HG03064 (cell line): ENCODE data around the gene METRNL.
"Not testable (repeated sequence)": the region's sequence is repeated elsewhere in the genome, so short reads cannot be mapped to it uniquely, and the experiment has no call there.

Experiments
- ATAC-seq: cut with Tn5 transposase; IDR thresholded peaks from one replicate; pipeline ENCODE4 v1.9.1; 2021; ENCODE audit warnings: low read depth; ENCODE audit not compliant: unreplicated experiment

Gene METRNL

GRCh38 chr17:83051396-83052240 lies 27.8 kb upstream of the METRNL start:
- peak; percentile 72 for ATAC-seq

GRCh38 chr17:83052241-83052564 lies 27.2 kb upstream of the METRNL start:
- no peak for ATAC-seq

GRCh38 chr17:83053021-83053681 lies 26.3 kb upstream of the METRNL start:
- ATAC-seq = no peak

GRCh38 chr17:83053739-83054451 lies 25.5 kb upstream of the METRNL start:
- ATAC-seq = no peak

- ATAC-seq = no peak
Measured at GRCh38 chr17:83054518-83055125, 24.8 kb upstream of the METRNL start.

- not testable (repeated sequence) for ATAC-seq
Measured at GRCh38 chr17:83055176-83055575, 24.2 kb upstream of the METRNL start.

- no peak for ATAC-seq
Measured at GRCh38 chr17:83055911-83056582, 23.4 kb upstream of the METRNL start.

GRCh38 chr17:83056583-83057396 lies 22.6 kb upstream of the METRNL start:
- no peak for ATAC-seq

GRCh38 chr17:83057397-83057761 lies 22.0 kb upstream of the METRNL start:
- no peak for ATAC-seq

- no peak for ATAC-seq
Measured at GRCh38 chr17:83057793-83058265, 21.6 kb upstream of the METRNL start.

GRCh38 chr17:83058266-83058798 lies 21.1 kb upstream of the METRNL start:
- ATAC-seq = no peak

- no peak for ATAC-seq
Measured at GRCh38 chr17:83061586-83061985, 17.8 kb upstream of the METRNL start.

GRCh38 chr17:83062011-83062817 lies 17.2 kb upstream of the METRNL start:
- ATAC-seq = no peak

GRCh38 chr17:83062818-83063671 lies 16.4 kb upstream of the METRNL start:
- ATAC-seq = no peak

- ATAC-seq = no peak
Measured at GRCh38 chr17:83064021-83064731, 15.2 kb upstream of the METRNL start.

- no peak for ATAC-seq
Measured at GRCh38 chr17:83064732-83065659, 14.4 kb upstream of the METRNL start.
